Testis (tissue), 3 donors: Measurements from ENCODE around the gene CASTOR2. TPM values are rescaled to one million over a fixed set of nuclear protein-coding genes. Genes with fewer than 3 reads are reported as not detected.

Source experiments
- DNase-seq: peaks from one replicate; pipeline ENCODE4 v3.0.0-alpha.2; 2019
- H3K27ac ChIP-seq, 2 donors: fragments of 200-600 bp; sonication (generic); one replicate each; pipeline ENCODE4 v1.5.1; 2019
- H3K27me3 ChIP-seq: fragments of 200-600 bp; sonication (generic); one replicate; pipeline ENCODE4 v1.5.1; 2019
- H3K36me3 ChIP-seq: fragments of 200-600 bp; sonication (generic); one replicate; pipeline ENCODE4 v1.5.1; 2017; ENCODE audit warnings: low read depth; ENCODE audit errors: missing control alignments
- H3K4me1 ChIP-seq: fragments of 200-600 bp; sonication (generic); one replicate; pipeline ENCODE4 v1.5.1; 2019
- H3K4me3 ChIP-seq, 2 donors: fragments of 200-600 bp; sonication (generic); one replicate each; pipeline ENCODE4 v1.5.1; 2017 to 2019
- H3K9me3 ChIP-seq: fragments of 200-600 bp; sonication (generic); one replicate; pipeline ENCODE4 v1.5.1; 2017
- POLR2A ChIP-seq: fragments of 450-650 bp; IDR thresholded peaks from one replicate; pipeline ENCODE4 v1.6.1; 2017; ENCODE audit warnings: antibody characterized with exemption, mild to moderate bottlenecking, moderate library complexity
- WGBS, 2 donors: methylation state at CpG; one replicate each; pipeline ENCODE4 v1.1.5; 2018; 5-methylcytosine and 5-hydroxymethylcytosine counted together
- intact Hi-C: fragments of 100-400 bp; cut with DNase I; formaldehyde crosslinking; loops from one replicate; pipeline ENCODE4 v1.15.1; 2023; ENCODE audit warnings: low total_unique reads
- polyA plus RNA-seq: library from polyadenylated mRNA; stranded (reverse); fragments of 350-450 nt; fragmentation: Illumina TruSeq; extraction: RNeasy Lipid Tissue Mini Kit (QIAGEN cat#74804); gene quantifications from one replicate; pipeline ENCODE4 v1.2.3, GENCODE V29; 2014; ENCODE audit warnings: low read depth, low replicate concordance; ENCODE audit not compliant: insufficient read depth
- total RNA-seq, 2 donors: library from RNA; depleted of rRNA; stranded (reverse); fragments of >200 nt; gene quantifications; one replicate each; pipeline ENCODE4 v1.2.3, GENCODE V29; 2016
- TF ChIP-seq, protein P1 (sequence below), 3 experiments: fragments of 450-650 bp in 2 of 3; fragments of 200-600 bp in 1 of 3; sonication (generic) in 1 of 3; IDR thresholded peaks; one replicate each; pipeline ENCODE4 v1.5.1; 2016 to 2019; ENCODE audit warnings: antibody characterized with exemption in 3 of 3, mild to moderate bottlenecking in 2 of 3, moderate library complexity in 1 of 3

CASTOR2 gene
- total and polyA plus RNA-seq, 3 donors from 2014 or later, result 8.1 to 38.2 (median 35.0) TPM

DNA sequence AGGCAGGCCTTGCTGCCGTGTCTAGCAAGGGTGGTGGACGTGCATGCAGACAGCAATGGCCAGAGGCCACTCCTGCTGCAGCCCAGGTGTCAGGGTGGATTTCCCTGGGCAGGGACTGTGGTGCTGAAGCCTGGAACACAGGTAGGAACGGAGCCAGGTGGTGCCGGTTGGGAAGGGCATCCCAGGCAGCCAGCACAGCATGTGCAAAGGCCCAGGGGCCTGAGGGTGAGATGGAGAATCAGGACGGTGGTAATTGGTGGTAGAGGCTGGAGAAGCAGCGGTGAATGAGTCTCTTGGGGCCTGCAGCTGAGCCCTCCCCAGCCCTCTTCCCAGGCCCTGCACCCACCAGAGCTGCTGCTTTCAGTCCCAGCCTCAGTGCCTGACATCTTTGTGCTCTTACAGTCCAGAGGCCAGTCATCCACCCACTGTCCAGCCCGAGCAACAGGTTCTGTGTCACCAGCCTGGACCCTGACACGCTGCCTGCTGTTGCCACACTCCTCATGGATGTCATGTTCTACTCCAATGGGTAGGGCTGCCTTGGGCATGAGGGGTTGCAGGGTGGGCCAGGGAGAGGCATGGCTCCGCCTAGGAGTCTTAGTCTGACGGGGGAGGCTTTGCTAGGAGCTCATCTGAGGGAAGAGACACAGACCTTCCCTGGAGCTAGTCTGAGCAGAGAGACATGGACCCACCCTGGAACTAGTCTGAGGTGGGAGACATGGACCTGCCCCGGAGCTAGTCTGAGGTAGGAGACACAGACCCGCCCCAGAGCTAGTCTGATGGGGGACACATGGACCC lies 54.3 kb downstream of the CASTOR2 start:
- intact Hi-C loops, result no loop called here
- no peaks in the 10 kb centered on the region for H3K27me3 ChIP-seq
- no peak overlapping the region for H3K4me3 ChIP-seq
- no peak overlapping the region for H3K27ac ChIP-seq
- no peak for DNase-seq
- no peaks in the 10 kb centered on the region for H3K36me3 ChIP-seq
- TF ChIP-seq, protein P1, sequence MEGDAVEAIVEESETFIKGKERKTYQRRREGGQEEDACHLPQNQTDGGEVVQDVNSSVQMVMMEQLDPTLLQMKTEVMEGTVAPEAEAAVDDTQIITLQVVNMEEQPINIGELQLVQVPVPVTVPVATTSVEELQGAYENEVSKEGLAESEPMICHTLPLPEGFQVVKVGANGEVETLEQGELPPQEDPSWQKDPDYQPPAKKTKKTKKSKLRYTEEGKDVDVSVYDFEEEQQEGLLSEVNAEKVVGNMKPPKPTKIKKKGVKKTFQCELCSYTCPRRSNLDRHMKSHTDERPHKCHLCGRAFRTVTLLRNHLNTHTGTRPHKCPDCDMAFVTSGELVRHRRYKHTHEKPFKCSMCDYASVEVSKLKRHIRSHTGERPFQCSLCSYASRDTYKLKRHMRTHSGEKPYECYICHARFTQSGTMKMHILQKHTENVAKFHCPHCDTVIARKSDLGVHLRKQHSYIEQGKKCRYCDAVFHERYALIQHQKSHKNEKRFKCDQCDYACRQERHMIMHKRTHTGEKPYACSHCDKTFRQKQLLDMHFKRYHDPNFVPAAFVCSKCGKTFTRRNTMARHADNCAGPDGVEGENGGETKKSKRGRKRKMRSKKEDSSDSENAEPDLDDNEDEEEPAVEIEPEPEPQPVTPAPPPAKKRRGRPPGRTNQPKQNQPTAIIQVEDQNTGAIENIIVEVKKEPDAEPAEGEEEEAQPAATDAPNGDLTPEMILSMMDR (IDR thresholded peaks at IDR 0.05), result no peak
- no peak for TF ChIP-seq POLR2A
- H3K9me3 ChIP-seq, result no peaks in the 10 kb centered on the region
- H3K4me1 ChIP-seq, result no peaks in the 10 kb centered on the region
- 94 to 95% methylated on average over 10 to 12 of the region's 12 CpGs for WGBS, 2 donors

DNA sequence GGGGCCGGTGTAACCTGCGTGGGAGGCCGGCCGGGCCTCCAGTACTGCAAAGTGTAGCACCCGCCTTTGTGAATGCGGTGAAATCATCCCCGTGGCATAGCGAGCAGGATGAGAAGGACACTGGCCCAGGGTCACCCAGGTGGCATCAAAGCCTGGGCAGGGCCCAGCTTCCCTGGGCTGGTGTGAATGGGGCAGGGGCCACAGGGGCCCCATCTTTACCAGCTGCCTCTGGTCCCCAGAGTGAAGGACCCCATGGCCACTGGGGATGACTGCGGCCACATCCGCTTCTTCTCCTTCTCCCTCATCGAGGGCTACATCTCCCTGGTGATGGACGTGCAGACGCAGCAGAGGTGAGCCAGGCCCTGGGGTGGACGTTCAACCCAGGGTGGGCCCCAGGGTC lies 55.3 kb downstream of the CASTOR2 start:
- no peak overlapping the region for H3K27ac ChIP-seq
- H3K4me3 ChIP-seq, result no peak overlapping the region
- WGBS, 2 donors, result 91 to 96% methylated on average over 5 to 14 of the region's 14 CpGs
- no peak for TF ChIP-seq POLR2A
- TF ChIP-seq, protein P1 (IDR thresholded peaks at IDR 0.05), result no peak
- no peaks in the 10 kb centered on the region for H3K27me3 ChIP-seq
- no peaks in the 10 kb centered on the region for H3K9me3 ChIP-seq
- intact Hi-C loops, result no loop called here
- no peaks in the 10 kb centered on the region for H3K36me3 ChIP-seq
- no peak for DNase-seq
- H3K4me1 ChIP-seq, result no peaks in the 10 kb centered on the region

DNA sequence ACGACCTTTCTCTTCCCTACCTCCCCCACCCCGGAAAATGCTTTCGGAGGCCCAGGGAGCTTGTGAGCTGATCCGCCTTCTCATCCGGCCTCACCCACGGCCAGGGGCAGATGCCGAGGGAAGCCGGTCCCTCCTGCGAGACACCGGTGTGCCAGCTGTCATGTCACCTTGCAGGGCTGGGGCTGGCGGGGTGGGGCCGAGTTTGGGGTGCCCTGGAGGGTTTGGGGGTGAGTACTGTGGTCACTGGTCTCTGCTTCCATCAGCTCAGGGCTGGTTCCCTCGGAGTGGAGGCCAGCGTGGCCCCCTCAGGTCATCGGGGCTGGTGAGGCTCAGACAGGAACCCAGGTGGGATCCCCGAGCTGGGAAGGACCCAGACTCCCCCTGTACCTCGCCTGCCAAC lies 60.4 kb downstream of the CASTOR2 start:
- Histone ChIP-seq H3K27me3 (no peaks in the 10 kb centered on the region), H3K9me3 (no peaks in the 10 kb centered on the region), H3K36me3 (no peaks in the 10 kb centered on the region), H3K27ac (no peak overlapping the region), H3K4me1 (no peaks in the 10 kb centered on the region), H3K4me3 (no peak overlapping the region)
- TF ChIP-seq POLR2A, result no peak
- TF ChIP-seq, protein P1 (IDR thresholded peaks at IDR 0.05), result no peak
- DNase-seq, result no peak
- WGBS, 2 donors, result 89% methylated on average over 17 of the region's 17 CpGs; no CpG with 5 or more reads in 1 of the 2 donors
- intact Hi-C loops, result no loop called here

DNA sequence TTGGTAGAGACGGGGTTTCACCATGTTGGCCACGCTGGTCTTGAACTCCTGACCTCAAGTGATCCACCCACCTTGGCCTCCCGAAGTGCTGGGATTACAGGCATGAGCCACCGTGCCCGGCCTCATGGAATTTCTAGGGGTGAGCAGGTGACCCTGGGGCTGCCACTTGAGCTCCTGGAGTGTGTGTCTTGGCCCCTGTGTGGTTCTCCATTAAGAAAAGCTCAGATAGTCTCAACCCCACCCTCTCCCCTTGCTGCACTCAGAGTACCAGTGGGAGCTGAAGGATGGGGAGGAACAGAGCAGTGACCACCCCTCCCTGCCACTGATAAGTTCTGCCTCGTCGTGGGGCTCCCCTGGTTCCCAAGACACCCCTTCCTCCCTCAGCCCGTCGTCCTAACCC lies 63.8 kb downstream of the CASTOR2 start:
- DNase-seq, result no peak
- H3K27ac ChIP-seq, result no peak overlapping the region
- no peaks in the 10 kb centered on the region for H3K36me3 ChIP-seq
- no peaks in the 10 kb centered on the region for H3K9me3 ChIP-seq
- H3K27me3 ChIP-seq, result no peaks in the 10 kb centered on the region
- H3K4me3 ChIP-seq, result no peak overlapping the region
- intact Hi-C loops, result no loop called here
- TF ChIP-seq, protein P1 (IDR thresholded peaks at IDR 0.05), result no peak
- TF ChIP-seq POLR2A, result no peak
- no peaks in the 10 kb centered on the region for H3K4me1 ChIP-seq
- WGBS, 2 donors, result 82 to 93% methylated on average over 8 to 9 of the region's 9 CpGs

DNA sequence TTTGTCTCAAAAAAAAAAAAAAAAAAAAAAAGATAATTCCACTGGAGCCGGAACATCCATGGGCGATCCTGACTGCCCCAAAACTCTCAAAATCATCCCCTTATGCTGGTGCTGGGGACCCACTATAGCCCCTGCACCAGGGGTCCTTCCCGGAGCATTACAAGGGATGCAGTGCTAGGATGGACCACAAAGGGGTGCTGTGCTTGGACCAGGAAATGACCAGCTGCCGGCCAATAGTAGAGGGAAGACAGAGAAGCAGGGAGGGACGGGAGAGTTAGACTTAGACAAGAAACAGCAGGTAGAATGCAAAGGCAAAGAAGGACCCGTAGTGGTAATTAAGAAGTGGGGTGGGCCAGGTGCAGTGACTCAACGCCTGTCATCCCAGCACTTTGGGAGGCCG lies 68.6 kb downstream of the CASTOR2 start:
- H3K27me3 ChIP-seq, result no peaks in the 10 kb centered on the region
- 70 to 71% methylated on average over 8 of the region's 8 CpGs for WGBS, 2 donors
- H3K4me3 ChIP-seq, result no peak overlapping the region
- no peak for DNase-seq
- TF ChIP-seq POLR2A, result no peak
- TF ChIP-seq, protein P1 (IDR thresholded peaks at IDR 0.05), result no peak
- no peaks in the 10 kb centered on the region for H3K36me3 ChIP-seq
- intact Hi-C loops, result no loop called here
- H3K27ac ChIP-seq, result no peak overlapping the region
- no peaks in the 10 kb centered on the region for H3K4me1 ChIP-seq
- no peaks in the 10 kb centered on the region for H3K9me3 ChIP-seq
